SU-DHL-6 (cell line): ENCODE data around the gene DTX2.
"Not testable (repeated sequence)": the region's sequence is repeated elsewhere in the genome, so short reads cannot be mapped to it uniquely, and the experiment has no call there.

ENCODE experiments used
- H2AFZ ChIP-seq: fragments of 200-600 bp; sonication (generic); 2 replicates; pipeline ENCODE4 v1.6.1; 2014; ENCODE audit warnings: low read depth, mild to moderate bottlenecking, moderate library complexity, mixed read lengths, antibody characterized with exemption, low read length; ENCODE audit not compliant: severe bottlenecking
- H3F3A ChIP-seq: fragments of 200-600 bp; shearing (Covaris generic); 2 replicates; pipeline ENCODE4 v1.6.0; 2016; ENCODE audit warnings: antibody characterized with exemption, mild to moderate bottlenecking; ENCODE audit not compliant: insufficient read depth
- H3K27ac ChIP-seq: fragments of 200-600 bp; sonication (generic); 2 replicates; pipeline ENCODE4 v1.5.1; 2016; ENCODE audit warnings: low read depth, mild to moderate bottlenecking, low read length, moderate library complexity, mixed read lengths
- H3K27me3 ChIP-seq: fragments of 200-600 bp; sonication (generic), shearing (Covaris generic); 2 replicates; pipeline ENCODE4 v1.6.0; 2014; ENCODE audit warnings: mild to moderate bottlenecking, low read length
- H3K36me3 ChIP-seq: fragments of 200-600 bp; sonication (generic); 2 replicates; pipeline ENCODE4 v1.6.1; 2014; ENCODE audit warnings: mild to moderate bottlenecking, low read length, mixed read lengths
- H3K4me2 ChIP-seq: fragments of 300-600, 200-600 bp; shearing (Covaris generic), sonication (generic); 2 replicates; pipeline ENCODE4 v1.6.0; 2014; ENCODE audit warnings: low read length, low read depth, mild to moderate bottlenecking; ENCODE audit not compliant: poor library complexity, severe bottlenecking
- H3K4me3 ChIP-seq: fragments of 200-600 bp; sonication (generic); 2 replicates; pipeline ENCODE4 v1.5.1; 2014; ENCODE audit warnings: antibody characterized with exemption, low read length, mild to moderate bottlenecking, mixed read lengths; ENCODE audit not compliant: insufficient read depth, poor library complexity, severe bottlenecking
- H3K79me2 ChIP-seq: fragments of 200-600 bp; sonication (generic); 2 replicates; pipeline ENCODE4 v1.6.1; 2014; ENCODE audit warnings: mild to moderate bottlenecking, low read length, moderate library complexity; ENCODE audit not compliant: insufficient read depth
- H3K9ac ChIP-seq: fragments of 200-600 bp; sonication (generic); 2 replicates; pipeline ENCODE4 v1.7.0; 2014; ENCODE audit warnings: mild to moderate bottlenecking, low read length
- H3K9me2 ChIP-seq: fragments of 200-600 bp; sonication (generic); replicated peaks from 2 replicates; pipeline ENCODE4 v1.6.1; 2014; ENCODE audit warnings: low read length; ENCODE audit not compliant: insufficient read depth
- H3K9me3 ChIP-seq: fragments of 200-600 bp; sonication (generic); 2 replicates; pipeline ENCODE4 v1.6.1; 2014; ENCODE audit warnings: low read length, mixed read lengths; ENCODE audit not compliant: insufficient read depth
- H4K20me1 ChIP-seq: fragments of 200-600 bp; sonication (generic); 2 replicates; pipeline ENCODE4 v1.6.1; 2014; ENCODE audit warnings: low read depth, mild to moderate bottlenecking, antibody characterized with exemption, low read length, moderate library complexity, mixed read lengths

DTX2 gene

GRCh38 chr7:76473097-76473496 lies 11.6 kb downstream of the DTX2 start:
- H4K20me1 ChIP-seq, H3K9ac ChIP-seq, H3F3A ChIP-seq, H2AFZ ChIP-seq, H3K27me3 ChIP-seq, H3K9me2 ChIP-seq, H3K9me3 ChIP-seq, H3K79me2 ChIP-seq, H3K27ac ChIP-seq, H3K4me3 ChIP-seq, H3K4me2 ChIP-seq, H3K36me3 ChIP-seq: not testable (repeated sequence)

- H3F3A ChIP-seq, H3K79me2 ChIP-seq, H3K27me3 ChIP-seq, H3K36me3 ChIP-seq, H4K20me1 ChIP-seq, H3K9ac ChIP-seq, H3K9me3 ChIP-seq, H3K27ac ChIP-seq, H2AFZ ChIP-seq, H3K4me3 ChIP-seq, H3K9me2 ChIP-seq, H3K4me2 ChIP-seq: not testable (repeated sequence)
These were observed 14.8 kb downstream of the DTX2 start for GRCh38 chr7:76476280-76476679.

GRCh38 chr7:76476742-76477474 lies 15.4 kb downstream of the DTX2 start:
- H3K4me2 ChIP-seq, H3K27me3 ChIP-seq, H2AFZ ChIP-seq, H3F3A ChIP-seq, H3K9ac ChIP-seq, H3K27ac ChIP-seq, H3K79me2 ChIP-seq, H3K4me3 ChIP-seq, H3K9me3 ChIP-seq, H4K20me1 ChIP-seq, H3K36me3 ChIP-seq, H3K9me2 ChIP-seq: not testable (repeated sequence)

- H3K79me2 ChIP-seq, H2AFZ ChIP-seq, H3K9me2 ChIP-seq, H3K27ac ChIP-seq, H3K9ac ChIP-seq, H3F3A ChIP-seq, H4K20me1 ChIP-seq, H3K4me2 ChIP-seq, H3K4me3 ChIP-seq, H3K27me3 ChIP-seq, H3K36me3 ChIP-seq, H3K9me3 ChIP-seq: not testable (repeated sequence)
These were observed 18.1 kb downstream of the DTX2 start for GRCh38 chr7:76479628-76480027.

- not testable (repeated sequence) for H3K4me3 ChIP-seq, H3K27ac ChIP-seq, H3F3A ChIP-seq, H2AFZ ChIP-seq, H3K9ac ChIP-seq, H3K27me3 ChIP-seq, H3K9me3 ChIP-seq, H3K36me3 ChIP-seq, H3K4me2 ChIP-seq, H3K9me2 ChIP-seq, H4K20me1 ChIP-seq, H3K79me2 ChIP-seq
These were observed 19.1 kb downstream of the DTX2 start for GRCh38 chr7:76480403-76481253.

- not testable (repeated sequence) for H3K9me2 ChIP-seq, H3K79me2 ChIP-seq, H3K9me3 ChIP-seq, H3K27ac ChIP-seq, H4K20me1 ChIP-seq, H3K9ac ChIP-seq, H3F3A ChIP-seq, H3K4me3 ChIP-seq, H3K36me3 ChIP-seq, H3K4me2 ChIP-seq, H3K27me3 ChIP-seq, H2AFZ ChIP-seq
These were observed 21.2 kb downstream of the DTX2 start for GRCh38 chr7:76482660-76483059.

- H3K4me2 ChIP-seq, H3K36me3 ChIP-seq, H4K20me1 ChIP-seq, H3K27me3 ChIP-seq, H3K79me2 ChIP-seq, H3K9me3 ChIP-seq, H3K9ac ChIP-seq, H3K9me2 ChIP-seq, H2AFZ ChIP-seq, H3K4me3 ChIP-seq, H3F3A ChIP-seq, H3K27ac ChIP-seq: not testable (repeated sequence)
These were observed 21.6 kb downstream of the DTX2 start for GRCh38 chr7:76483081-76483480.

- not testable (repeated sequence) for H3K9me2 ChIP-seq, H3F3A ChIP-seq, H3K9ac ChIP-seq, H3K4me3 ChIP-seq, H3K36me3 ChIP-seq, H3K27me3 ChIP-seq, H4K20me1 ChIP-seq, H3K27ac ChIP-seq, H3K4me2 ChIP-seq, H3K79me2 ChIP-seq, H3K9me3 ChIP-seq, H2AFZ ChIP-seq
These were observed 22.9 kb downstream of the DTX2 start for GRCh38 chr7:76484456-76484855.
